Neural cell (in vitro differentiated cells): ENCODE measurements around the gene TRAK1. TPM values are rescaled to one million over a fixed set of nuclear protein-coding genes. Genes with fewer than 3 reads are reported as not detected.
A peak's percentile ranks its signal among the peaks of the same experiment; 100 is the strongest.

Source experiments
- H2AFZ ChIP-seq: fragments of 200-600, 300-800 bp; sonication (generic), shearing (Covaris generic); 2 replicates; pipeline ENCODE4 v1.6.0; 2014; ENCODE audit warnings: low read depth, mild to moderate bottlenecking, antibody characterized with exemption, low read length, moderate library complexity
- H3F3A ChIP-seq: fragments of 200-600 bp; shearing (Covaris generic); 2 replicates; pipeline ENCODE4 v1.6.1; 2016; ENCODE audit warnings: mild to moderate bottlenecking, moderate library complexity, mixed read lengths, antibody characterized with exemption, low read length; ENCODE audit not compliant: insufficient read depth, poor library complexity, severe bottlenecking
- H3K27ac ChIP-seq: fragments of 200-600, 300-800 bp; sonication (generic), shearing (Covaris generic); 2 replicates; pipeline ENCODE4 v1.5.1; 2014; ENCODE audit warnings: mild to moderate bottlenecking, low read length, moderate library complexity
- H3K27me3 ChIP-seq: fragments of 300-800, 200-600 bp; sonication (generic), shearing (Covaris generic); 2 replicates; pipeline ENCODE4 v1.6.0; 2014; ENCODE audit warnings: mild to moderate bottlenecking, low read depth, low read length, moderate library complexity; ENCODE audit not compliant: insufficient read depth
- H3K36me3 ChIP-seq: fragments of 300-800, 200-600 bp; sonication (generic), shearing (Covaris generic); 2 replicates; pipeline ENCODE4 v1.5.1; 2014; ENCODE audit warnings: mild to moderate bottlenecking, antibody characterized with exemption, low read length, moderate library complexity; ENCODE audit not compliant: insufficient read depth
- H3K4me2 ChIP-seq: fragments of 300-800, 200-600 bp; sonication (generic), shearing (Covaris generic); 2 replicates; pipeline ENCODE4 v1.6.0; 2014; ENCODE audit warnings: mild to moderate bottlenecking, low read length
- H3K4me3 ChIP-seq: fragments of 300-800, 200-600 bp; sonication (generic), shearing (Covaris generic); 2 replicates; pipeline ENCODE4 v1.5.1; 2014; ENCODE audit warnings: mild to moderate bottlenecking, low read length, moderate library complexity
- H3K79me2 ChIP-seq: fragments of 200-600 bp; shearing (Covaris generic); replicated peaks from 2 replicates; pipeline ENCODE4 v1.6.0; 2014; ENCODE audit warnings: mild to moderate bottlenecking, low read length, moderate library complexity; ENCODE audit not compliant: insufficient read depth
- H3K9ac ChIP-seq: fragments of 300-800, 200-600 bp; sonication (generic), shearing (Covaris generic); 2 replicates; pipeline ENCODE4 v1.6.1; 2016; ENCODE audit warnings: mild to moderate bottlenecking, low read length, mixed read lengths
- H3K9me2 ChIP-seq: fragments of 200-600 bp; shearing (Covaris generic); 2 replicates; pipeline ENCODE4 v1.6.1; 2016; ENCODE audit warnings: mild to moderate bottlenecking, low read length, mixed read lengths; ENCODE audit not compliant: insufficient read depth
- H3K9me3 ChIP-seq: fragments of 200-600, 300-800 bp; sonication (generic), shearing (Covaris generic); 2 replicates; pipeline ENCODE4 v1.6.1; 2016; ENCODE audit warnings: mild to moderate bottlenecking, mixed run types, low read length, moderate library complexity, mixed read lengths
- H4K20me1 ChIP-seq: fragments of 200-600 bp; shearing (Covaris generic); 2 replicates; pipeline ENCODE4 v1.6.1; 2016; ENCODE audit warnings: mild to moderate bottlenecking, mixed run types; ENCODE audit not compliant: insufficient read depth
- EP300 ChIP-seq: fragments of 450-650 bp; conservative IDR thresholded peaks from 2 replicates; pipeline ENCODE4 v1.6.1; 2014; ENCODE audit warnings: antibody characterized with exemption, mild to moderate bottlenecking, moderate library complexity; ENCODE audit not compliant: poor library complexity, severe bottlenecking
- EZH2 ChIP-seq: fragments of 200-600, 300-800 bp; shearing (Covaris generic), sonication (generic); IDR thresholded peaks from 2 replicates; pipeline ENCODE4 v1.6.1; 2014; ENCODE audit warnings: antibody characterized with exemption, low read length, borderline replicate concordance, mild to moderate bottlenecking; ENCODE audit not compliant: insufficient read depth, poor library complexity, severe bottlenecking
- MXI1 ChIP-seq: fragments of 450-650 bp; conservative IDR thresholded peaks from 2 replicates; pipeline ENCODE4 v1.6.1; 2014; ENCODE audit warnings: antibody characterized with exemption, mild to moderate bottlenecking; ENCODE audit not compliant: poor library complexity, severe bottlenecking
- POLR2AphosphoS5 ChIP-seq: IDR thresholded peaks from 2 replicates; pipeline ENCODE4 v1.6.1; 2012
- RAD21 ChIP-seq: fragments of 450-650 bp; conservative IDR thresholded peaks from 2 replicates; pipeline ENCODE4 v1.6.1; 2014; ENCODE audit warnings: antibody characterized with exemption, mild to moderate bottlenecking, moderate library complexity
- SMC3 ChIP-seq: fragments of 450-650 bp; conservative IDR thresholded peaks from 2 replicates; pipeline ENCODE4 v1.6.1; 2014; ENCODE audit warnings: antibody characterized with exemption, mild to moderate bottlenecking, moderate library complexity; ENCODE audit not compliant: poor library complexity
- TAF1 ChIP-seq: IDR thresholded peaks from 2 replicates; pipeline ENCODE4 v1.6.1; 2012; ENCODE audit warnings: low read depth
- polyA plus RNA-seq: library from polyadenylated mRNA; depleted of rRNA; stranded (reverse); fragments of >200 nt; gene quantifications from 2 replicates; pipeline ENCODE4 v1.2.3, GENCODE V29; 2014
- TF ChIP-seq, protein P1 (sequence below): IDR thresholded peaks from 2 replicates; pipeline ENCODE4 v1.6.1; 2012; ENCODE audit warnings: borderline replicate concordance
- TF ChIP-seq, protein P2 (sequence below): fragments of 450-650 bp; IDR thresholded peaks from 2 replicates; pipeline ENCODE4 v1.5.1; 2014; ENCODE audit warnings: antibody characterized with exemption, mild to moderate bottlenecking, moderate library complexity; ENCODE audit not compliant: poor library complexity, severe bottlenecking

The TRAK1 gene
- polyA plus RNA-seq, 1 donor from 2014 or later: 34.7 TPM

DNA sequence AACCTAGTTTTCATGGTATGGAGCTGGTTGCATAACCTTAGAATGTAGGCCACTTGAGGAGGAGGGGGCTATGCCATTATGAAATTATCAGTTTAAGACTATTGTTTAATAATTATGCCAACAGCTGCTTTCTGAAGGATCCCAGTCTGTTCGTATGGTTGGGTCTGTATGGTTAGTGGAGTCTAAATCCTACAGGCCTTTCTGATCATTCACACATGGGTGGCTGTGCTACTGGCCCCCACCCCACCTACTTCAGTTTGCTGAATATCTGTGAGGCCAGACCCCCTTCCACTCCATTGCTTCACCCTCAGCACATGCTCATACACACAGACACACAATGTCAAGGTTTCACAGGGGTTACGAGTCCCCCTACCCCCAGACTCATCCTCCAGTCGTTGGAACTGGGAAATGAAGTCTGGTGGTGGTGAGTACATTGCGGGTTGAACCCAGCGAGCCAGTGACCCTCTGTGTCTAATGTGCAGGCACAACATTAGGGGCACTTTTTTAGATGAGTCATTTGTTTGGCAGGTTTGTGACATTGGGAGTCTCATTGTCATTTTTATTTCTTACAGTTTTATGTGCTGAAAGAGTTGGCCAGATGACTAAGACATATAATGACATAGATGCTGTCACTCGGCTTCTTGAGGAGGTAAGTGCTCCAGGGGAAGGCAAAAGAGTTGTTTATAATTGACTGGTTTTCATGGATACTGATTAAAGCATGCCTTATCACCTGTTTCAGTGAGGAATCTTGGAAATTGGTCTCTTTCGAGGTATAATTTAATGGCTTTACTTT lies 85.3 kb downstream of the TRAK1 start:
- H3K9ac ChIP-seq: no peak overlapping the region
- no peaks in the 10 kb centered on the region for H3K36me3 ChIP-seq
- TF ChIP-seq, protein P1, sequence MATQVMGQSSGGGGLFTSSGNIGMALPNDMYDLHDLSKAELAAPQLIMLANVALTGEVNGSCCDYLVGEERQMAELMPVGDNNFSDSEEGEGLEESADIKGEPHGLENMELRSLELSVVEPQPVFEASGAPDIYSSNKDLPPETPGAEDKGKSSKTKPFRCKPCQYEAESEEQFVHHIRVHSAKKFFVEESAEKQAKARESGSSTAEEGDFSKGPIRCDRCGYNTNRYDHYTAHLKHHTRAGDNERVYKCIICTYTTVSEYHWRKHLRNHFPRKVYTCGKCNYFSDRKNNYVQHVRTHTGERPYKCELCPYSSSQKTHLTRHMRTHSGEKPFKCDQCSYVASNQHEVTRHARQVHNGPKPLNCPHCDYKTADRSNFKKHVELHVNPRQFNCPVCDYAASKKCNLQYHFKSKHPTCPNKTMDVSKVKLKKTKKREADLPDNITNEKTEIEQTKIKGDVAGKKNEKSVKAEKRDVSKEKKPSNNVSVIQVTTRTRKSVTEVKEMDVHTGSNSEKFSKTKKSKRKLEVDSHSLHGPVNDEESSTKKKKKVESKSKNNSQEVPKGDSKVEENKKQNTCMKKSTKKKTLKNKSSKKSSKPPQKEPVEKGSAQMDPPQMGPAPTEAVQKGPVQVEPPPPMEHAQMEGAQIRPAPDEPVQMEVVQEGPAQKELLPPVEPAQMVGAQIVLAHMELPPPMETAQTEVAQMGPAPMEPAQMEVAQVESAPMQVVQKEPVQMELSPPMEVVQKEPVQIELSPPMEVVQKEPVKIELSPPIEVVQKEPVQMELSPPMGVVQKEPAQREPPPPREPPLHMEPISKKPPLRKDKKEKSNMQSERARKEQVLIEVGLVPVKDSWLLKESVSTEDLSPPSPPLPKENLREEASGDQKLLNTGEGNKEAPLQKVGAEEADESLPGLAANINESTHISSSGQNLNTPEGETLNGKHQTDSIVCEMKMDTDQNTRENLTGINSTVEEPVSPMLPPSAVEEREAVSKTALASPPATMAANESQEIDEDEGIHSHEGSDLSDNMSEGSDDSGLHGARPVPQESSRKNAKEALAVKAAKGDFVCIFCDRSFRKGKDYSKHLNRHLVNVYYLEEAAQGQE: no peak
- TF ChIP-seq EP300: peak; percentile 35
- H4K20me1 ChIP-seq: no peaks in the 10 kb centered on the region
- H3K27ac ChIP-seq: no peak overlapping the region
- H3K4me2 ChIP-seq: no peak overlapping the region
- H3K9me3 ChIP-seq: no peaks in the 10 kb centered on the region
- peaks cover 2% of the 10 kb centered on the region for H3F3A ChIP-seq
- no peaks in the 10 kb centered on the region for H3K27me3 ChIP-seq
- H3K4me3 ChIP-seq: no peak overlapping the region
- H3K79me2 ChIP-seq: peaks cover 36% of the 10 kb centered on the region
- H2AFZ ChIP-seq: no peak overlapping the region
- no peaks in the 10 kb centered on the region for H3K9me2 ChIP-seq

- Histone ChIP-seq H3K9me2 (no peaks in the 10 kb centered on the region), H3K4me3 (no peak overlapping the region), H2AFZ (no peak overlapping the region), H3K27me3 (no peaks in the 10 kb centered on the region), H3K79me2 (peaks cover 29% of the 10 kb centered on the region), H3K9ac (no peak overlapping the region), H3K36me3 (no peaks in the 10 kb centered on the region), H3K9me3 (no peaks in the 10 kb centered on the region), H3K4me2 (no peak overlapping the region), H3F3A (peaks cover 2% of the 10 kb centered on the region), H4K20me1 (no peaks in the 10 kb centered on the region), H3K27ac (no peak overlapping the region)
- TF ChIP-seq, protein P1: no peak
- TF ChIP-seq, protein P2, sequence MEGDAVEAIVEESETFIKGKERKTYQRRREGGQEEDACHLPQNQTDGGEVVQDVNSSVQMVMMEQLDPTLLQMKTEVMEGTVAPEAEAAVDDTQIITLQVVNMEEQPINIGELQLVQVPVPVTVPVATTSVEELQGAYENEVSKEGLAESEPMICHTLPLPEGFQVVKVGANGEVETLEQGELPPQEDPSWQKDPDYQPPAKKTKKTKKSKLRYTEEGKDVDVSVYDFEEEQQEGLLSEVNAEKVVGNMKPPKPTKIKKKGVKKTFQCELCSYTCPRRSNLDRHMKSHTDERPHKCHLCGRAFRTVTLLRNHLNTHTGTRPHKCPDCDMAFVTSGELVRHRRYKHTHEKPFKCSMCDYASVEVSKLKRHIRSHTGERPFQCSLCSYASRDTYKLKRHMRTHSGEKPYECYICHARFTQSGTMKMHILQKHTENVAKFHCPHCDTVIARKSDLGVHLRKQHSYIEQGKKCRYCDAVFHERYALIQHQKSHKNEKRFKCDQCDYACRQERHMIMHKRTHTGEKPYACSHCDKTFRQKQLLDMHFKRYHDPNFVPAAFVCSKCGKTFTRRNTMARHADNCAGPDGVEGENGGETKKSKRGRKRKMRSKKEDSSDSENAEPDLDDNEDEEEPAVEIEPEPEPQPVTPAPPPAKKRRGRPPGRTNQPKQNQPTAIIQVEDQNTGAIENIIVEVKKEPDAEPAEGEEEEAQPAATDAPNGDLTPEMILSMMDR: no peak
- no peak for TF ChIP-seq EP300
- TF ChIP-seq POLR2AphosphoS5: no peak
- TF ChIP-seq EZH2: no peak
- TF ChIP-seq TAF1: no peak
- no peak for TF ChIP-seq MXI1
- no peak for TF ChIP-seq SMC3
- no peak for TF ChIP-seq RAD21
Observed at GRCh38 chr3:42177068-42177800, 86.1 kb downstream of the TRAK1 start.
